ENCODE data around the gene TMEM72. TPM values are rescaled to one million over a fixed set of nuclear protein-coding genes. Genes with fewer than 3 reads are reported as not detected.

Gene TMEM72
- polyA plus RNA-seq, 3 donors, result not detected

- Histone ChIP-seq H3K4me3 (replicated peaks in 1 of 3; ENCODE audit: low read depth in 2 of 3, low read length in 3 of 3) (no peak overlapping the region), H3K27me3 (ENCODE audit: control insufficient read depth in 2 of 2, insufficient read depth in 2 of 2, low read length in 2 of 2) (no peaks in the 10 kb centered on the region), H3K79me2 (ENCODE audit: insufficient read depth, low read length) (no peaks in the 10 kb centered on the region), H3K36me3 (replicated peaks in 1 of 2; ENCODE audit: control insufficient read depth in 1 of 2, insufficient read depth in 2 of 2, low read length in 2 of 2) (no peaks in the 10 kb centered on the region), H3K9ac (ENCODE audit: insufficient read depth, low read length, poor library complexity, severe bottlenecking) (no peak overlapping the region), H3K4me1 (ENCODE audit: control insufficient read depth in 1 of 2, insufficient read depth in 2 of 2, low read length in 2 of 2) (peaks cover 10 to 14% of the 10 kb centered on the region in 2 donors), H3K4me2 (replicated peaks; ENCODE audit: extremely low read depth, low read length, poor library complexity, severe bottlenecking) (no peak overlapping the region), H4K20me1 (ENCODE audit: insufficient read depth, low read length) (no peaks in the 10 kb centered on the region), H3K9me3 (replicated peaks in 1 of 2; ENCODE audit: control insufficient read depth in 1 of 2, insufficient read depth in 1 of 2, low read length in 2 of 2) (no peaks in the 10 kb centered on the region), H2AFZ (ENCODE audit: insufficient read depth, low read depth, low read length, poor library complexity, severe bottlenecking) (no peak overlapping the region), H3K27ac (ENCODE audit: low read depth in 1 of 2, low read length in 2 of 2) (no peak overlapping the region)
- no peak for TF ChIP-seq CTCF (IDR thresholded peaks at IDR 0.05)
- Mint-ChIP-seq H3K4me1 (no peaks in the 10 kb centered on the region), H3K27ac (no peak overlapping the region), H3K9me3 (peaks cover 0 to 1% (median 0%) of the 10 kb centered on the region in 7 donors), H3K36me3 (no peaks in the 10 kb centered on the region), H3K27me3 (ENCODE audit: low read depth in 3 of 3) (no peaks in the 10 kb centered on the region), H3K4me3 (no peak overlapping the region)
- DNase-seq, result peak in 2 of 3 donors; percentile 27 to 52
- WGBS (ENCODE audit: insufficient coverage), result 40% methylated on average over 5 of the region's 7 CpGs
- intact Hi-C loops (cut with micrococcal nuclease), result no loop called here
These were observed 14.1 kb downstream of the TMEM72 start for GRCh38 chr10:44925224-44925623.

GRCh38 chr10:44925811-44926750 lies 14.9 kb downstream of the TMEM72 start:
- Histone ChIP-seq H3K36me3 (replicated peaks in 1 of 2; ENCODE audit: control insufficient read depth in 1 of 2, insufficient read depth in 2 of 2, low read length in 2 of 2) (no peaks in the 10 kb centered on the region), H3K4me3 (replicated peaks in 1 of 3; ENCODE audit: low read depth in 2 of 3, low read length in 3 of 3) (no peak overlapping the region), H3K27ac (ENCODE audit: low read depth in 1 of 2, low read length in 2 of 2) (no peak overlapping the region), H3K79me2 (ENCODE audit: insufficient read depth, low read length) (no peaks in the 10 kb centered on the region), H3K9ac (ENCODE audit: insufficient read depth, low read length, poor library complexity, severe bottlenecking) (no peak overlapping the region), H2AFZ (ENCODE audit: insufficient read depth, low read depth, low read length, poor library complexity, severe bottlenecking) (peak overlapping the region; percentile 41), H3K9me3 (replicated peaks in 1 of 2; ENCODE audit: control insufficient read depth in 1 of 2, insufficient read depth in 1 of 2, low read length in 2 of 2) (no peaks in the 10 kb centered on the region), H3K4me1 (ENCODE audit: control insufficient read depth in 1 of 2, insufficient read depth in 2 of 2, low read length in 2 of 2) (peaks cover 10 to 14% of the 10 kb centered on the region in 2 donors), H3K4me2 (replicated peaks; ENCODE audit: extremely low read depth, low read length, poor library complexity, severe bottlenecking) (no peak overlapping the region), H3K27me3 (ENCODE audit: control insufficient read depth in 2 of 2, insufficient read depth in 2 of 2, low read length in 2 of 2) (no peaks in the 10 kb centered on the region), H4K20me1 (ENCODE audit: insufficient read depth, low read length) (no peaks in the 10 kb centered on the region)
- Mint-ChIP-seq H3K4me3 (no peak overlapping the region), H3K27me3 (ENCODE audit: low read depth in 3 of 3) (no peaks in the 10 kb centered on the region), H3K4me1 (no peaks in the 10 kb centered on the region), H3K9me3 (peaks cover 0 to 1% (median 0%) of the 10 kb centered on the region in 7 donors), H3K36me3 (no peaks in the 10 kb centered on the region), H3K27ac (no peak overlapping the region)
- no peak for TF ChIP-seq CTCF (IDR thresholded peaks at IDR 0.05)
- WGBS (ENCODE audit: insufficient coverage), result 90% methylated on average over 10 of the region's 16 CpGs
- DNase-seq, result no peak
- intact Hi-C loops (cut with micrococcal nuclease), result no loop called here

All from CD14-positive monocyte (primary cell).